IPS-NIHi7 (cell line): ENCODE measurements around the gene GPC3.
"Not testable (repeated sequence)": the region's sequence is repeated elsewhere in the genome, so short reads cannot be mapped to it uniquely, and the experiment has no call there.

Experiments
- DNase-seq: peaks from one replicate; pipeline ENCODE4 v3.0.0; 2012; ENCODE audit warnings: mixed read lengths; ENCODE audit errors: extremely low spot score

GPC3 gene

GRCh38 chrX:133650239-133650638 is 335.2 kb downstream of the GPC3 start:
- DNase-seq: no peak

GRCh38 chrX:133649651-133650050 is 335.7 kb downstream of the GPC3 start:
- peak; percentile 79 for DNase-seq

- no peak for DNase-seq
Measured at GRCh38 chrX:133648594-133648993, 336.8 kb downstream of the GPC3 start.

GRCh38 chrX:133646719-133647116 is 338.7 kb downstream of the GPC3 start:
- DNase-seq: no peak

- no peak for DNase-seq
Measured at GRCh38 chrX:133645977-133646718, 339.2 kb downstream of the GPC3 start.

- DNase-seq: no peak
Measured at GRCh38 chrX:133645256-133645655, 340.1 kb downstream of the GPC3 start.

GRCh38 chrX:133640161-133641015 is 345.0 kb downstream of the GPC3 start:
- DNase-seq: peak; percentile 19

- DNase-seq: no peak
Measured at GRCh38 chrX:133639726-133640125, 345.7 kb downstream of the GPC3 start.

- DNase-seq: no peak
Measured at GRCh38 chrX:133638285-133638684, 347.1 kb downstream of the GPC3 start.

- no peak for DNase-seq
Measured at GRCh38 chrX:133637765-133638164, 347.6 kb downstream of the GPC3 start.

GRCh38 chrX:133636009-133636408 is 349.4 kb downstream of the GPC3 start:
- no peak for DNase-seq

- no peak for DNase-seq
Measured at GRCh38 chrX:133634416-133634815, 351.0 kb downstream of the GPC3 start.

- no peak for DNase-seq
Measured at GRCh38 chrX:133633950-133634349, 351.4 kb downstream of the GPC3 start.

GRCh38 chrX:133633162-133633561 is 352.2 kb downstream of the GPC3 start:
- no peak for DNase-seq

- no peak for DNase-seq
Measured at GRCh38 chrX:133630362-133630761, 355.0 kb downstream of the GPC3 start.

GRCh38 chrX:133627673-133628072 is 357.7 kb downstream of the GPC3 start:
- no peak for DNase-seq

GRCh38 chrX:133621384-133621783 is 364.0 kb downstream of the GPC3 start:
- DNase-seq: not testable (repeated sequence)

GRCh38 chrX:133611676-133612075 is 373.7 kb downstream of the GPC3 start:
- no peak for DNase-seq

- no peak for DNase-seq
Measured at GRCh38 chrX:133610056-133610455, 375.3 kb downstream of the GPC3 start.

- DNase-seq: no peak
Measured at GRCh38 chrX:133609166-133609565, 376.2 kb downstream of the GPC3 start.

GRCh38 chrX:133608406-133608805 is 377.0 kb downstream of the GPC3 start:
- DNase-seq: no peak

- no peak for DNase-seq
Measured at GRCh38 chrX:133607419-133608348, 377.7 kb downstream of the GPC3 start.
